WTC11 (cell line): Measurements from ENCODE around the gene ALKBH6. TPM values are rescaled to one million over a fixed set of nuclear protein-coding genes. Genes with fewer than 3 reads are reported as not detected.

ENCODE experiments used
- ATAC-seq: fragments of 200-7000 bp; cut with Tn5 transposase; 2 replicates; pipeline ENCODE4 v1.10.0; 2021; ENCODE audit warnings: mild to moderate bottlenecking, moderate library complexity
- CTCF ChIA-PET: fragments of 300-600 bp; sonication (Branson Sonifier 250); formaldehyde crosslinking; loops from one replicate; lab custom pipeline; 2021; ENCODE audit warnings: antibody characterized with exemption; lab: Charles Lee
- POLR2A ChIA-PET: fragments of 350-600 bp; sonication (Branson Sonifier 250); formaldehyde crosslinking; loops from one replicate; lab custom pipeline; 2021; ENCODE audit warnings: antibody characterized with exemption; lab: Charles Lee
- DNase-seq: peaks from one replicate; pipeline ENCODE4 v3.0.0; 2021; ENCODE audit warnings: low spot score
- H3K27ac Mint-ChIP-seq: 2 replicates; pipeline ENCODE4 v1.8.0; 2021; ENCODE audit warnings: mixed read lengths
- H3K27me3 Mint-ChIP-seq: 2 replicates; pipeline ENCODE4 v1.8.0; 2021; ENCODE audit warnings: low read depth, mild to moderate bottlenecking, moderate library complexity, mixed read lengths
- H3K36me3 Mint-ChIP-seq: 2 replicates; pipeline ENCODE4 v1.8.0; 2021; ENCODE audit warnings: mixed read lengths
- H3K4me1 Mint-ChIP-seq: 2 replicates; pipeline ENCODE4 v1.8.0; 2022; ENCODE audit warnings: mixed read lengths
- H3K4me3 Mint-ChIP-seq: 2 replicates; pipeline ENCODE4 v1.8.0; 2021; ENCODE audit warnings: mild to moderate bottlenecking, moderate library complexity, mixed read lengths
- H3K9me3 Mint-ChIP-seq: 2 replicates; pipeline ENCODE4 v1.8.0; 2021; ENCODE audit warnings: mixed read lengths
- NFYB ChIP-seq: sonication (generic); formaldehyde crosslinking; conservative IDR thresholded peaks from 2 replicates; pipeline ENCODE4 v1.8.0; 2022; ENCODE audit warnings: low read depth, missing genetic modification reagents
- RELA ChIP-seq: sonication (generic); formaldehyde crosslinking; IDR thresholded peaks from 2 replicates; pipeline ENCODE4 v1.8.1; 2022; ENCODE audit warnings: missing genetic modification reagents, mild to moderate bottlenecking, borderline replicate concordance
- RORB ChIP-seq: fragments of 250-450 bp; sonication (Bioruptor Pico); IDR thresholded peaks from 2 replicates; pipeline ENCODE4 v1.9.0; 2021; ENCODE audit warnings: mild to moderate bottlenecking
- SMAD4 ChIP-seq: sonication (generic); formaldehyde crosslinking; IDR thresholded peaks from 2 replicates; pipeline ENCODE4 v1.8.0; 2022; ENCODE audit warnings: mild to moderate bottlenecking, missing genetic modification reagents
- ZNF219 ChIP-seq: sonication (generic); formaldehyde crosslinking; IDR thresholded peaks from 2 replicates; pipeline ENCODE4 v1.8.0; 2023; ENCODE audit warnings: missing genetic modification reagents, mild to moderate bottlenecking, borderline replicate concordance
- ZNF416 ChIP-seq: fragments of 250-450 bp; sonication (Bioruptor Pico); IDR thresholded peaks from 2 replicates; pipeline ENCODE4 v1.9.0; 2021; ENCODE audit warnings: mild to moderate bottlenecking, inconsistent platforms
- total RNA-seq: library from RNA; stranded (reverse); gene quantifications from 3 replicates; pipeline ENCODE4 v1.2.3, GENCODE V29; 2021
- TF ChIP-seq, protein P1 (sequence below): sonication (generic); formaldehyde crosslinking; IDR thresholded peaks from 2 replicates; pipeline ENCODE4 v1.8.0; 2022; ENCODE audit warnings: mild to moderate bottlenecking, missing genetic modification reagents
- TF ChIP-seq, protein P2 (sequence below): fragments of 250-450 bp; sonication (Bioruptor Pico); IDR thresholded peaks from 2 replicates; pipeline ENCODE4 v1.9.0; 2021; ENCODE audit warnings: mild to moderate bottlenecking
- TF ChIP-seq, protein P3 (sequence below): sonication (generic); formaldehyde crosslinking; IDR thresholded peaks from 2 replicates; pipeline ENCODE4 v1.8.0; 2022; ENCODE audit warnings: mild to moderate bottlenecking, missing genetic modification reagents
- TF ChIP-seq, protein P4 (sequence below): fragments of 250-450 bp; sonication (Bioruptor Pico); IDR thresholded peaks from 2 replicates; pipeline ENCODE4 v1.9.0; 2021; ENCODE audit warnings: mild to moderate bottlenecking
- TF ChIP-seq, protein P5 (sequence below): sonication (generic); formaldehyde crosslinking; IDR thresholded peaks from 2 replicates; pipeline ENCODE4 v1.8.0; 2022; ENCODE audit warnings: missing genetic modification reagents

Gene ALKBH6
- total RNA-seq, 1 experiment from 2014 or later = 28.1 TPM

DNA sequence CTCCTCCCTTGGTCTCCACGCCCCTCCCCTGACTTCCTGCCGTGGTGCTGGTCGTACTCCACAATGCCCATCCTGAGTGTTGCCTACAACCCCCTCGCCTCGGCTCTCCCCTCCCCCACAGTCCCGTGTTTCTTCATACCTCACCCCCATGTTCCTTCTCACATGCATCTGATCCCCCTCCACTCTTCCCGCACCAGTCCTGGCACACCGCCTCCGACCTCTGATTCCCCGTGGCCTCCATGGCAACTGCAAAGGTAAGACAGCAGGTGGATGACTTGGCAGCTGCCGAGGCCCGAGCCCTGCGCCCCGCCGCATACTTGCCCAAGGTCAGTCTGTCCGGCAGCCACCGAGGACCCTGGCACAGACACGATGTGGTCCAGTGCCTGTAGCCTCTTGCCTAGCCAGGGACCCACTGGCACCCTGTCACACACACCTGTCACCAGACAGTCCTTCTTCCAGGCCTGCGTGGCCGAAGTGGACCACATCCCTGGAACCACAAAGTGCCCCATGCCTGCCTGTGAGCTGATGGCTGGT is 35.1 kb downstream of the ALKBH6 start (continued):
- TF ChIP-seq, protein P1, sequence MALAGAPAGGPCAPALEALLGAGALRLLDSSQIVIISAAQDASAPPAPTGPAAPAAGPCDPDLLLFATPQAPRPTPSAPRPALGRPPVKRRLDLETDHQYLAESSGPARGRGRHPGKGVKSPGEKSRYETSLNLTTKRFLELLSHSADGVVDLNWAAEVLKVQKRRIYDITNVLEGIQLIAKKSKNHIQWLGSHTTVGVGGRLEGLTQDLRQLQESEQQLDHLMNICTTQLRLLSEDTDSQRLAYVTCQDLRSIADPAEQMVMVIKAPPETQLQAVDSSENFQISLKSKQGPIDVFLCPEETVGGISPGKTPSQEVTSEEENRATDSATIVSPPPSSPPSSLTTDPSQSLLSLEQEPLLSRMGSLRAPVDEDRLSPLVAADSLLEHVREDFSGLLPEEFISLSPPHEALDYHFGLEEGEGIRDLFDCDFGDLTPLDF (CRISPR knock-in tag) = no peak
- TF ChIP-seq RORB (CRISPR knock-in tag) (no peak), NFYB (CRISPR knock-in tag) (no peak), ZNF219 (no peak), RELA (CRISPR knock-in tag) (no peak), ZNF416 (no peak)
- TF ChIP-seq, protein P2, sequence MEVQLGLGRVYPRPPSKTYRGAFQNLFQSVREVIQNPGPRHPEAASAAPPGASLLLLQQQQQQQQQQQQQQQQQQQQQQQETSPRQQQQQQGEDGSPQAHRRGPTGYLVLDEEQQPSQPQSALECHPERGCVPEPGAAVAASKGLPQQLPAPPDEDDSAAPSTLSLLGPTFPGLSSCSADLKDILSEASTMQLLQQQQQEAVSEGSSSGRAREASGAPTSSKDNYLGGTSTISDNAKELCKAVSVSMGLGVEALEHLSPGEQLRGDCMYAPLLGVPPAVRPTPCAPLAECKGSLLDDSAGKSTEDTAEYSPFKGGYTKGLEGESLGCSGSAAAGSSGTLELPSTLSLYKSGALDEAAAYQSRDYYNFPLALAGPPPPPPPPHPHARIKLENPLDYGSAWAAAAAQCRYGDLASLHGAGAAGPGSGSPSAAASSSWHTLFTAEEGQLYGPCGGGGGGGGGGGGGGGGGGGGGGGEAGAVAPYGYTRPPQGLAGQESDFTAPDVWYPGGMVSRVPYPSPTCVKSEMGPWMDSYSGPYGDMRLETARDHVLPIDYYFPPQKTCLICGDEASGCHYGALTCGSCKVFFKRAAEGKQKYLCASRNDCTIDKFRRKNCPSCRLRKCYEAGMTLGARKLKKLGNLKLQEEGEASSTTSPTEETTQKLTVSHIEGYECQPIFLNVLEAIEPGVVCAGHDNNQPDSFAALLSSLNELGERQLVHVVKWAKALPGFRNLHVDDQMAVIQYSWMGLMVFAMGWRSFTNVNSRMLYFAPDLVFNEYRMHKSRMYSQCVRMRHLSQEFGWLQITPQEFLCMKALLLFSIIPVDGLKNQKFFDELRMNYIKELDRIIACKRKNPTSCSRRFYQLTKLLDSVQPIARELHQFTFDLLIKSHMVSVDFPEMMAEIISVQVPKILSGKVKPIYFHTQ (CRISPR knock-in tag) = no peak
- TF ChIP-seq, all 79 proteins: peak for 0

DNA sequence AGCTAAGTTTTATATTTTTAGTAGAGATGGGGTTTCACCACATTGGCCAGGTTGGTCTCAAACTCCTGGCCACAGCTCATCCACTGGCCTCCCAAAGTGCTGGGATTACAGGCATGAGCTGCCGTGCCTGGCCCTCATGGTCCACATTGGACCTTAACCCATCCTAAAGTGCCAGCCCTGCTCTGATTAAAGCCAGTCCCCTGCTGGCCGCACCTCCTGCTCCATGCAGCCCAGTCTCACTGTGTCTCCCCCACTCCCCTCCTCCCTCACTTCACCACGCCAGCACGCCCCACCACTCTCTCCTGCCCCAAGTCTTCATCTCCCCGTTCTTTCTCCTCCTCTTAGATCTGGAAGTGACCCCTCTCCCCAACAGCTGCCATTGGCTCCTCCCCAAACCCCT is 35.7 kb downstream of the ALKBH6 start:
- Mint-ChIP-seq H3K36me3 (no peaks in the 10 kb centered on the region), H3K4me3 (no peak overlapping the region), H3K27ac (no peak overlapping the region), H3K9me3 (no peaks in the 10 kb centered on the region), H3K4me1 (peaks cover 13% of the 10 kb centered on the region), H3K27me3 (peaks cover 20% of the 10 kb centered on the region)
- ATAC-seq (no peak), DNase-seq (no peak)
- TF ChIP-seq, protein P3, sequence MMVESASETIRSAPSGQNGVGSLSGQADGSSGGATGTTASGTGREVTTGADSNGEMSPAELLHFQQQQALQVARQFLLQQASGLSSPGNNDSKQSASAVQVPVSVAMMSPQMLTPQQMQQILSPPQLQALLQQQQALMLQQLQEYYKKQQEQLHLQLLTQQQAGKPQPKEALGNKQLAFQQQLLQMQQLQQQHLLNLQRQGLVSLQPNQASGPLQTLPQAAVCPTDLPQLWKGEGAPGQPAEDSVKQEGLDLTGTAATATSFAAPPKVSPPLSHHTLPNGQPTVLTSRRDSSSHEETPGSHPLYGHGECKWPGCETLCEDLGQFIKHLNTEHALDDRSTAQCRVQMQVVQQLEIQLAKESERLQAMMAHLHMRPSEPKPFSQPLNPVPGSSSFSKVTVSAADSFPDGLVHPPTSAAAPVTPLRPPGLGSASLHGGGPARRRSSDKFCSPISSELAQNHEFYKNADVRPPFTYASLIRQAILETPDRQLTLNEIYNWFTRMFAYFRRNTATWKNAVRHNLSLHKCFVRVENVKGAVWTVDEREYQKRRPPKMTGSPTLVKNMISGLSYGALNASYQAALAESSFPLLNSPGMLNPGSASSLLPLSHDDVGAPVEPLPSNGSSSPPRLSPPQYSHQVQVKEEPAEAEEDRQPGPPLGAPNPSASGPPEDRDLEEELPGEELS = no peak
- TF ChIP-seq, protein P4, sequence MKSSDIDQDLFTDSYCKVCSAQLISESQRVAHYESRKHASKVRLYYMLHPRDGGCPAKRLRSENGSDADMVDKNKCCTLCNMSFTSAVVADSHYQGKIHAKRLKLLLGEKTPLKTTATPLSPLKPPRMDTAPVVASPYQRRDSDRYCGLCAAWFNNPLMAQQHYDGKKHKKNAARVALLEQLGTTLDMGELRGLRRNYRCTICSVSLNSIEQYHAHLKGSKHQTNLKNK (CRISPR knock-in tag) = no peak
- TF ChIP-seq, protein P5, sequence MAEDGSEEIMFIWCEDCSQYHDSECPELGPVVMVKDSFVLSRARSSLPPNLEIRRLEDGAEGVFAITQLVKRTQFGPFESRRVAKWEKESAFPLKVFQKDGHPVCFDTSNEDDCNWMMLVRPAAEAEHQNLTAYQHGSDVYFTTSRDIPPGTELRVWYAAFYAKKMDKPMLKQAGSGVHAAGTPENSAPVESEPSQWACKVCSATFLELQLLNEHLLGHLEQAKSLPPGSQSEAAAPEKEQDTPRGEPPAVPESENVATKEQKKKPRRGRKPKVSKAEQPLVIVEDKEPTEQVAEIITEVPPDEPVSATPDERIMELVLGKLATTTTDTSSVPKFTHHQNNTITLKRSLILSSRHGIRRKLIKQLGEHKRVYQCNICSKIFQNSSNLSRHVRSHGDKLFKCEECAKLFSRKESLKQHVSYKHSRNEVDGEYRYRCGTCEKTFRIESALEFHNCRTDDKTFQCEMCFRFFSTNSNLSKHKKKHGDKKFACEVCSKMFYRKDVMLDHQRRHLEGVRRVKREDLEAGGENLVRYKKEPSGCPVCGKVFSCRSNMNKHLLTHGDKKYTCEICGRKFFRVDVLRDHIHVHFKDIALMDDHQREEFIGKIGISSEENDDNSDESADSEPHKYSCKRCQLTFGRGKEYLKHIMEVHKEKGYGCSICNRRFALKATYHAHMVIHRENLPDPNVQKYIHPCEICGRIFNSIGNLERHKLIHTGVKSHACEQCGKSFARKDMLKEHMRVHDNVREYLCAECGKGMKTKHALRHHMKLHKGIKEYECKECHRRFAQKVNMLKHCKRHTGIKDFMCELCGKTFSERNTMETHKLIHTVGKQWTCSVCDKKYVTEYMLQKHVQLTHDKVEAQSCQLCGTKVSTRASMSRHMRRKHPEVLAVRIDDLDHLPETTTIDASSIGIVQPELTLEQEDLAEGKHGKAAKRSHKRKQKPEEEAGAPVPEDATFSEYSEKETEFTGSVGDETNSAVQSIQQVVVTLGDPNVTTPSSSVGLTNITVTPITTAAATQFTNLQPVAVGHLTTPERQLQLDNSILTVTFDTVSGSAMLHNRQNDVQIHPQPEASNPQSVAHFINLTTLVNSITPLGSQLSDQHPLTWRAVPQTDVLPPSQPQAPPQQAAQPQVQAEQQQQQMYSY (CRISPR knock-in tag) = no peak
- TF ChIP-seq SMAD4 (CRISPR knock-in tag) = no peak
- POLR2A ChIA-PET = no interaction called here
- CTCF ChIA-PET = interaction anchor here (1.1 to 2.1 kb wide), 5 partner anchors 17 to 73 kb away, joined by 3 to 10 read pairs (median 5); partner anchors contain the start of genes ALKBH6 and SYNE4
